Measurements from ENCODE around the gene CWC25. TPM values are rescaled to one million over a fixed set of nuclear protein-coding genes. Genes with fewer than 3 reads are reported as not detected.

The CWC25 gene
- total RNA-seq, 1 experiment from 2014 or later, result 23.9 TPM

Small RNA genes lying within 50 kb of the gene (microRNA-seq; reads per million reads assigned to microRNA genes)
- 1.2 reads per million for gene MIR4727 (ENCODE audit: borderline number of aligned reads)

Other genes with a start within 250 kb of the CWC25 start
- 10.5 TPM for gene SRCIN1, start 219.4 kb downstream of the CWC25 start, total RNA-seq (2021; ENCODE audit: unreplicated experiment)
- gene EPOP, start 150.4 kb downstream of the CWC25 start, total RNA-seq (2021; ENCODE audit: unreplicated experiment), result 37.9 TPM
- gene MLLT6, start 120.0 kb downstream of the CWC25 start, total RNA-seq (2021; ENCODE audit: unreplicated experiment), result 110 TPM
- 50.2 TPM for gene CISD3, start 95.0 kb downstream of the CWC25 start, total RNA-seq (2021; ENCODE audit: unreplicated experiment)
- 64.6 TPM for gene PCGF2, start 77.0 kb downstream of the CWC25 start, total RNA-seq (2021; ENCODE audit: unreplicated experiment)
- gene PSMB3, start 72.6 kb downstream of the CWC25 start, total RNA-seq (2021; ENCODE audit: unreplicated experiment), result 346 TPM
- 40.3 TPM for gene PIP4K2B, start 25.8 kb downstream of the CWC25 start, total RNA-seq (2021; ENCODE audit: unreplicated experiment)
- 1,631 TPM for gene RPL23, start 28.4 kb upstream of the CWC25 start, total RNA-seq (2021; ENCODE audit: unreplicated experiment)
- gene LASP1, start 44.7 kb upstream of the CWC25 start, total RNA-seq (2021; ENCODE audit: unreplicated experiment), result 149 TPM
- gene FBXO47, start 142.1 kb upstream of the CWC25 start, total RNA-seq (2021; ENCODE audit: unreplicated experiment), result not detected